Left ventricle myocardium superior (tissue), 1 donor: Measurements from ENCODE around the gene HOXA2. TPM values are rescaled to one million over a fixed set of nuclear protein-coding genes. Genes with fewer than 3 reads are reported as not detected.

ENCODE experiments used
- ATAC-seq: fragments of 200-7000 bp; cut with Tn5 transposase; one replicate; pipeline ENCODE4 v1.9.1; 2020; ENCODE audit warnings: mild to moderate bottlenecking, moderate library complexity
- DNase-seq: peaks from one replicate; pipeline ENCODE4 v3.0.0-alpha.2; 2020
- intact Hi-C: fragments of 100-400 bp; cut with micrococcal nuclease; formaldehyde crosslinking; loops from one replicate; pipeline ENCODE4 v1.11.0; 2022
- total RNA-seq: library from RNA; stranded (reverse); fragmentation: NEBNext Ultra II Directional; extraction: Animal tissue kit (Norgen Biotek cat#: 25700); gene quantifications from one replicate; pipeline ENCODE4 v1.2.1, GENCODE V29; 2021
- donor health status: DM: no; HTN: yes; CAD: no; lungs with severe emphysema.

The HOXA2 gene
- total RNA-seq, 1 donor from 2014 or later, result 0.12 TPM

DNA sequence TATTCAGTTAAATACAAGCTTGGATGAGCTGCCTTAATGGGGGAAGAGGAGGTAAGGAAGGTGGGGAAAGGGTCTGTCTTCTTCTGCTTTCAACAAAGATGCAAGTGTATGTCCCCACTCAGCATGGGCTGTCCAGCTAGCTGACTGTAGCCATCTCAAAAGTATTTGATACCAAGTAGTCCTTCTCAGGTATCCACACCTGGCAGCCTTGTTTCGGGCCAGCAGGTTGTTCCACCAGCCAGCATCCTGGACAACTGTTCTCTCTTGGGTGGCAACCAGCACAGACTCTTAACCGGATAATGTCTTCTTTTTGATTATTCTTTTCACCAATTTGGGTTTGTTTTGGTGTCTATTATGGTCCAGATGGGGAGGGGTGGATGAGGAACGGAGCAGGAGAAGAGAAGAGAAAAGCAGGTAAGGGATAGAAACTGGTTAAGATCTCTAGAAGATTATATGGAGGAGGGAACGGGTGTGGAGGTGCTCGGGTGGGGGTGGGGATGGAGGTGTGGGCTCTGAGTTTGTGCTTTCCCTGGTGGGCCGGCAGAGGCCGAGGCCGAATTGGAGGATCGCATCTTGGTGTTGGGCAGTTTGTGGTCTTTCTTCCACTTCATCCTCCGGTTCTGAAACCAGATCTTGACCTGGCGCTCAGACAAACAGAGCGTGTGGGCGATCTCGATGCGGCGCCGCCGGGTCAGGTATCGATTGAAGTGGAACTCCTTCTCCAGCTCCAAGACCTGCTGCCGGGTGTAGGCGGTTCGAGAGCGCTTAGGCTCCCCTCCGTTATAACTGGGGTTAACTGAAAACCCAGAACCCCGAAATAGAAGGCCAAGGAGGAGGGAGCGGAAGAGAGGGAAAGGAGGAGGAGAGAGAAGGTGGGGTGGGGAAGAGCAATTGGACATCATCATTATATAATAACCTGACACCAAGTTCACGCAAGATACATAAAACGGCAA lies 26.6 kb upstream of the HOXA2 start:
- no peak for ATAC-seq
- no peak for DNase-seq
- intact Hi-C loops, result no loop called here

DNA sequence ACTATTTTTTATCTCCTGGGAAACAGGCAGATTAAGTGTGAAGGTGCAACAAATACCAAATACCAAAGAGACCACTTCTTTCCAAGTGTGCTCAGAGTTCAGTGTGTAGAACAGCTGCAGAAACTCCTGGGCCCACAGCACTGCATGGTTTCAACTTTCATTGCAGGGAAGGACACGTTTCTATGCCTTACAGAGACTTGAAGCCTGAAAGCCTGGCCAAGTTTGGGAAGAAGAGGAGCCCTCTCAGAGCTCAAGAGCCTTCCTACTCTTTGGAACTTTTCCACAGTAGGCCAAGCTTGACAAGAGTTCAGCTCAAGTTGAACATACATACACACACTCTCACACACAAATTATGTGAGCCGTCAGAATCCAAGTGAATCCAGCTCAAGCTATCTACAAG lies 25.6 kb upstream of the HOXA2 start:
- no peak for ATAC-seq
- intact Hi-C loops, result no loop called here
- DNase-seq, result no peak

- ATAC-seq (no peak), DNase-seq (no peak)
- intact Hi-C loops, result no loop called here
Observed at GRCh38 chr7:27126596-27127327, 24.3 kb upstream of the HOXA2 start.

- intact Hi-C loops, result no loop called here
- ATAC-seq (no peak), DNase-seq (no peak)
Observed at GRCh38 chr7:27125986-27126394, 23.5 kb upstream of the HOXA2 start.

DNA sequence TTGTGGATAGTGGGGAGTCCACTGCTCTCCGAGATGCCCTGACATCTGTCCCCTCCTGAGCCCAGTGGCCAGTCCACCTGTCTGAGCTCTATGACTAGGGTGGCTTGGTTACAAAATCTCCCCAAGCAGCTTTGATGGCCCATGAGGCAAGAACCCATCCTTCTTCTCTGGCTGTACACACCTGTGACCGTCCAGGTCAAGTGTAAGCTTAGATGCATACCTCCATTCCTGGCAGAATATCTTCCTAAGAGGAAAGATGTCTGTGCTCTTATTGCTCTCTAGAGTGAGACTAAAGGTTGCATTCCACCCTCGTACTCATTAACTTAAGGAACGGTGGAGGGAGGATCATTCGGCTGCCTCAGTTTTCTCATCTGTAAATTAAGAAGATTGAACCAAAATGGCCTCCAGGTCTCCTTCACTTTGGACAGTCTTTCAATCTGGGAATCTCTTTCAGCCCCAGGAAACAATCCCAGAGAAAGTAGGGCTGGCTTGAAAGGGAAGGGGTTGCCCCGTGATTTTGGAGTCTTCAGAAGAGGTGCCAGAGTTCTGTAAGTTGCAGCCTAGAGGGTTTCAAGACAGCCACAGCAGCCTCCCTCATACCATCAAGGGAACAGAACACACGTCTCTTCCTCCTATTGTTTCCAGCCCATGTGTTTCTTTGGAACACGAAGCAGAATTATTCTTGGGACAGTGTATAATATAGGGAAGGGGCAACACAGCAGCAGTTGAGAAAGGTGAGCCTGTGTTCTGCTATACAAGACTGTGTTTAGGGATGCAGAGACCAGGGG lies 22.6 kb upstream of the HOXA2 start:
- intact Hi-C loops, result no loop called here
- DNase-seq, result no peak
- ATAC-seq, result no peak

DNA sequence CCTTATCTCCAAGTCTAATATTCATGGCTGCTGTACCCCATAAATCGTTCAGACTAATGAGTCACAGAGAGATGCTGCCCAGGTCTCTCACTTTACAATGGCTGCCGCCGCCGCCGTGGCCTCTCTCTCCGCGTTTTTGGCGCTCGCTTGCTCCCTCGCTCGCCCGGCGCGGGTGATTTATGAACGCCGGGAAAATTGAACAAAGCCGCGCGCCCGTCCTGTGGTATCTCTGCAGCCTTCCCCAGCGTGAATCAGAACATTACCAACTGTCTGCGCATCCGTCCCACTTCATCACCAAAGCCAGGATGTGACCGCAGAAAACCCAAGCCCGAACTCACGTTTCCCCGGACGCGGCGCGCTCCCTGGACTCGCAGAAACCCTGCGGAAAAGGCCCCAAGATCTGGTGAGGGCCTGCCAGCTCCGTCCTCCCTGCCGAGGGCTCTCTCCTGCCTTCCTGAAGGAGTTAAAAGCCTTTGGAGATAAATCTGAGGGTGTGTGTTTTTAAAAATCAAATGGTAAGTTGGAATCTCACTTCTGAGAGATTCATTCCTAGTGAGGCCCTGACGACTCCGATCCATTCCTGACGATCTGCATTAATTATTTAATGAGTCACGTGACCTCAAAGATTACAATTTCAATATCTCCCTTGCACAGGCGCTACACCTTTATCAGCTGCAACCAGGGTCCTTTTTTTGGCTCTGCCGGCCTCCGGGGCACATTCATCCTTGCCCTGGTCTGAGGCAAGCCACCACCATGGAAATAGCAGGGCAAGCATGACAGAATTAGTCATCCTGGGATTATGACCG lies 21.8 kb upstream of the HOXA2 start:
- intact Hi-C loops, result no loop called here
- no peak for DNase-seq
- no peak for ATAC-seq

DNA sequence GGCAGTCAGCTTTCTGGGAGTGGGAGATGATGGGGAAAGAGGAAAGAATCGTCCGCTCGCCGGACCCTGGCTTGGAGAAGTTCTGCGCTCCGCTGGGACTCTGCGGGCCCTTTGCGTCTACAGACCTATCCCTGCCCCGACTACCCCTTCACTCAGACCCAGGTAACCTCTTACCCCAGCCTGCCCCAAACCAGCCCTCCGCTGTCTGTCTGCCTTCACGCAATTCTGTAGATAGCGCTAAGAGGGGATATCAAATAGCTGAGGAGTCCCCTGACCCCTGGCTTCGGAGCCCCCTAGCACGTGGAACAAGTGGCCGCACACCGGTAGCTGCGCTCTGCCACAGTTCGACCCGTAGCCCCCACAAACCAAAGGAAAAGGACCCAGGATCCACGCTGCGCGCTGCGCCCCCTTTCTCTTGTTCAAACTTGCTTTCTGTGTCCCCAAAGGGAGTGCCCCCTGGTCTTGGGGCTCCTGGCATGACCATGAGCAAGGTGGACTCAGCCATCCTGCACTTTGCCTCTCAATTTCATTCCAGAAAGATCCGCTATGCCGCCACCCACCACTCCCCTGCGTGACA lies 21.1 kb upstream of the HOXA2 start:
- DNase-seq, result no peak
- ATAC-seq, result no peak
- intact Hi-C loops, result no loop called here

GRCh38 chr7:27123007-27123476 lies 20.6 kb upstream of the HOXA2 start:
- DNase-seq (no peak), ATAC-seq (no peak)
- intact Hi-C loops, result no loop called here

- no peak for ATAC-seq
- intact Hi-C loops, result no loop called here
- DNase-seq, result no peak
Observed at GRCh38 chr7:27122077-27122910, 19.8 kb upstream of the HOXA2 start.

DNA sequence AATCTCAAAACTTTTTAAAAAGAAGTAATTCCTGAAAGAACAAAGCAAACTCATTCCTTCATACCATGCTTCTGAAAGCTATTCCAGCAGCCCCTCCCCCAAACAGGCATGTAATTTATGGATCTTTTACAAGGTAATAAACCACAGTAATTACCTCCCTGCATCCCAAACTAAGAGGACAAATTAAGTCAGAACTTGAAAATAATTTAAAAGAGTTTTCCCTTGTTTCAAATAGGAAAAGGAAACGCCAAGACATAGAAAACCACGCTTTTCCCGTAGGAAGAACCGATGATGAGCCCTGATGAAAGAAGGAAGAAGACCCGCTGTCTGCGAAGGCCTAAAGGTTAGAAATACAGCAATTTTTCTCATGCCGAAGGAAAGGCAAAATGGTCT lies 19.2 kb upstream of the HOXA2 start:
- DNase-seq, result no peak
- intact Hi-C loops, result no loop called here
- ATAC-seq, result no peak

- DNase-seq, result no peak
- intact Hi-C loops, result no loop called here
- no peak for ATAC-seq
Observed at GRCh38 chr7:27119412-27119911, 17.0 kb upstream of the HOXA2 start.

GRCh38 chr7:27118580-27118979 lies 16.1 kb upstream of the HOXA2 start:
- intact Hi-C loops, result no loop called here
- ATAC-seq, result no peak
- no peak for DNase-seq

DNA sequence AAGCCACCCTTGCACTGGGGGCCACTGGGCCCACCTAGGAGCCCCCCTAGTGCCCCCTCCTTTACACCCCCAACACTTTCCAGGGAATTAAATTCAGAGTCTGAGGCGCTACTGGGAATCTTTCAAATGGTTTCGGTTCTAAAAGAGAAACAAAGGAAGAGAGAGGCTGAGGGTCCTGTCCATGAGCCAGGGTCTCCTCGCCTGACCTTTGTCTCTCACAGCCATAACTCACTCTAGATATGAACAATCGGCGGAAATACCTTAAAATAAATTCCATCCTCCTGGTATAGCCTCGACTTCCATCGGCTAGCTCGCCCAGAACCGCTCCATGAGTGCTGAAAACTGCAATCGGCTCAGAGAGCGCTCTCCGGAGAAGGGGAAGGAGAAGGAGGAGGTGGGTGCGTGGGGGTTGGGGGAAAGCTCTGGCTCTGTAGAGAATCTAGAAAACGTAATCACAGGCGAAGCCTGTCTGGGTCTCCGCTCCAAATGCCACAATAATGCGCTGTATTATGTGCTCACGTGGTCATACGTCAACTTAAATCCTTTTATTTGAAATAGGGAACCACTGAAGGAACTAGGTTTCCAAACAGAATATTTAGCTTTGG lies 15.5 kb upstream of the HOXA2 start:
- intact Hi-C loops, result no loop called here
- DNase-seq (no peak), ATAC-seq (no peak)

DNA sequence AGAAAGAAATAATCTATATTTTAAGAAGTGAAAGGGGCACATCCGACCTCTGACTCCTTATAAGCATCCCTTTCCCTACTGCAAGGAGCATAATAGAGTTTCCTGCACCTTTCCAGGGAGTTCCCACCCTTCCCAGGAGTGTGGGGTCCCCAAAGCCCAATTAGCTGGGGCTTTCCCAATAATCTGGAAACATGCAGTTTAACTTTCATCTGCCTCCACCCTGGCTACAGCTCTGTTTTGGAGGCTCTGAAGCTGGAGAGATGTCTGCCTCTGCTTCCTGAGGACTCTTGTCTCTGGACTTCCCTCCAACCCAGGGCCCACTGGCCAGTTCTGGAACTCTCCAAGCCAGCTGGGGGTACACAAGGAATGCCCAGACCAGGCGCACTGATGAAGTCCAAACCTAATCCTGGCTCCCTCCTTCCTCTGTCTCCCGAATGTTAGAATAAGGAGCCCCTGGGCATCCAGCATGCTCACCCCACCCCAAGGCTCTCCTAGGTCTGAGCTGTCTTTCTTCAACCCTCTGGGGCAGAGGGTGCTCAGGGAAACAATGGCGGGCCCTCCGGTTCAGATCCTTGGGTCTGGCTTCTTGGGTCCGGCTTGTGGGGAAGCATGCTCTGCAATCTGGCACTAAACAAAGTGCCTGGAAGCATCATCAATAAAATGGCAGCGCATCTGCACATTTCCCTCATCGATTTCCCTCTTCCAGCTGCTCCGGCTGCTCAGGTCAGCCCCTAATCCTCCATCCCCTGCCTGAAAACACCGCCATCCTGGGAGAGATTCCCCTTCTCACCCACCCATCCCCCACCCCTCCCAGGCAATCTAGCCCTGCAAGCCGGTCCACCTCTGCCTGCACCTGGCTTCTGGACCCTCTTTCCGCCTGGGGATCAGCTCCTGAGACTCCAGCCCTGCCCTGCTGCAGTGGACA lies 14.7 kb upstream of the HOXA2 start:
- intact Hi-C loops, result no loop called here
- no peak for ATAC-seq
- no peak for DNase-seq

DNA sequence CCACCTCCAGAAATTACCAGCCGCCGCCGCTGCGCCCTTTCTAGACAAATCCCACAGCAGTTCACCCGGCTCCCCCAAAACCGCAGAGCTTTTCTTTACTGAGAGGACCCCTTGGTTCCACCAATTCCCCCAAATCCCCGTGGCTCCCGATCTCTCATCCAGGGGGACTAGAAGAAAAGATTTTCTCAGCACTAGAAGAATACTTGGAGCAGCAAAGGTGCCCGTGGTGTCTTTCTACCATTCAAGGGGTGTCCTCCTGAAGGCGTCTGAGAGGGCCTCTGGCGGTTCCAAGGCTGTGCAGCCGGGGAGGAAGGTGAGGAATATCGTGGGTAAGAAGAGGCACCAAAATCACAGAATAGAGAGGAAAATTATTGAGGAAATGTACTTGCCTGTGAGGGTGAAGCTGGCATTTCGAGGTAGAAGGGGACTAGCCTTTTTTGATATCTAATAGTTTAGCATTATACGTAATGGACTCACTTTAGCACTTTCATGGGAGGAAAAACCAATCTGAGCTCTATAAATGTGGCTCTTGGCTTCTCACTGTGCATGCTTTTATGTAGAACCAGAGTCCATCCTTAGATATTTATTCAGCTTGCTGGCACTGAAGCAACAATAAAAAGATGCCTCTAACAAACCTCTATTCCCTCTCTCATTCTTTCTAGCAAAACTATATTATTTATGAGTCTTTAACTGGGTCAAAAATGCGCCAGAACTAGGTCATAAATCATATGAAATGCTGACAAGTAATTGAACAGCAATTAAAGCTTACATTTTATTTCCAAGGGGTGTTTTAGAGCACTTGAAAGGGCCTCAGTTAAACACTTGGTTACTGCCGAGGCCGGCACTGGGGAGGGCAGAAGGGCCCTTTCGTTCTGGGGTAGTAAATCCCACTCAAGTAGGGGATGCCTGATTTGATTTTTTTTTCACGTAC lies 13.8 kb upstream of the HOXA2 start:
- DNase-seq (no peak), ATAC-seq (no peak)
- intact Hi-C loops, result no loop called here
